ENCODE measurements around the gene NPIPB4. TPM values are rescaled to one million over a fixed set of nuclear protein-coding genes. Genes with fewer than 3 reads are reported as not detected.
A peak's percentile ranks its signal among the peaks of the same experiment; 100 is the strongest.
"Not testable (repeated sequence)": the region's sequence is repeated elsewhere in the genome, so short reads cannot be mapped to it uniquely, and the experiment has no call there.

The NPIPB4 gene
- 100 to 1,000 TPM in 1 of 2 experiments, 10 to 100 TPM in 1; 96.4 to 108 TPM for total RNA-seq

- H3K27ac Mint-ChIP-seq, H3K4me3 Mint-ChIP-seq: not testable (repeated sequence)
Observed at GRCh38 chr16:21857656-21858055, at the start of gene NPIPB4. TSS of gene NPIPB4 (minus strand) at chr16:21857756. CDS start at chr16:21857378, 378 bp downstream.

GRCh38 chr16:21898998-21899397, 41.4 kb upstream of the NPIPB4 start:
- H3K27me3 Mint-ChIP-seq; H3K4me3 Mint-ChIP-seq; POLR2A ChIA-PET; H3K4me1 Mint-ChIP-seq; H3K9me3 Mint-ChIP-seq; CTCF ChIA-PET; DNase-seq; H3K36me3 Mint-ChIP-seq (ENCODE audit: low read depth); H3K27ac Mint-ChIP-seq: not testable (repeated sequence)

More at GRCh38 chr16:21857656-21858055, at the start of gene NPIPB4:
- CTCF ChIA-PET; H3K4me1 Mint-ChIP-seq; DNase-seq; H3K27me3 Mint-ChIP-seq; POLR2A ChIA-PET; H3K36me3 Mint-ChIP-seq (ENCODE audit: low read depth); H3K9me3 Mint-ChIP-seq: not testable (repeated sequence)

GRCh38 chr16:21881988-21882387, 24.4 kb upstream of the NPIPB4 start:
- H3K4me1 Mint-ChIP-seq; H3K9me3 Mint-ChIP-seq; POLR2A ChIA-PET; H3K4me3 Mint-ChIP-seq; H3K27me3 Mint-ChIP-seq; CTCF ChIA-PET; H3K27ac Mint-ChIP-seq; H3K36me3 Mint-ChIP-seq (ENCODE audit: low read depth): not testable (repeated sequence)
- peak; percentile 35 for DNase-seq

- H3K9me3 Mint-ChIP-seq; H3K4me3 Mint-ChIP-seq; DNase-seq; H3K27me3 Mint-ChIP-seq; POLR2A ChIA-PET; CTCF ChIA-PET; H3K4me1 Mint-ChIP-seq; H3K36me3 Mint-ChIP-seq (ENCODE audit: low read depth): not testable (repeated sequence)
- peak overlapping the region; percentile 78 for H3K27ac Mint-ChIP-seq
Observed at GRCh38 chr16:21837186-21837585, 20.4 kb downstream of the NPIPB4 start.

- H3K27me3 Mint-ChIP-seq; H3K4me3 Mint-ChIP-seq; H3K9me3 Mint-ChIP-seq; DNase-seq; CTCF ChIA-PET; POLR2A ChIA-PET; H3K27ac Mint-ChIP-seq; H3K36me3 Mint-ChIP-seq (ENCODE audit: low read depth); H3K4me1 Mint-ChIP-seq: not testable (repeated sequence)
Observed at GRCh38 chr16:21836334-21836733, 21.2 kb downstream of the NPIPB4 start.

- POLR2A ChIA-PET; H3K4me3 Mint-ChIP-seq; H3K27ac Mint-ChIP-seq; H3K4me1 Mint-ChIP-seq; H3K36me3 Mint-ChIP-seq (ENCODE audit: low read depth); DNase-seq; H3K9me3 Mint-ChIP-seq; H3K27me3 Mint-ChIP-seq; CTCF ChIA-PET: not testable (repeated sequence)
Observed at GRCh38 chr16:21835747-21836146, 21.8 kb downstream of the NPIPB4 start.

- CTCF ChIA-PET; DNase-seq; H3K36me3 Mint-ChIP-seq (ENCODE audit: low read depth); H3K27ac Mint-ChIP-seq; H3K4me1 Mint-ChIP-seq; H3K9me3 Mint-ChIP-seq; H3K4me3 Mint-ChIP-seq; H3K27me3 Mint-ChIP-seq; POLR2A ChIA-PET: not testable (repeated sequence)
Observed at GRCh38 chr16:21834211-21834610, 23.3 kb downstream of the NPIPB4 start.

- CTCF ChIA-PET, result not testable (repeated sequence)
Observed at GRCh38 chr16:21829929-21830328, 27.6 kb downstream of the NPIPB4 start.

GRCh38 chr16:21826067-21826706, 31.4 kb downstream of the NPIPB4 start:
- H3K27ac Mint-ChIP-seq; H3K9me3 Mint-ChIP-seq; H3K36me3 Mint-ChIP-seq (ENCODE audit: low read depth); POLR2A ChIA-PET; DNase-seq; H3K4me3 Mint-ChIP-seq; H3K27me3 Mint-ChIP-seq; CTCF ChIA-PET; H3K4me1 Mint-ChIP-seq: not testable (repeated sequence)

More at GRCh38 chr16:21829929-21830328, 27.6 kb downstream of the NPIPB4 start:
- POLR2A ChIA-PET; H3K4me1 Mint-ChIP-seq; H3K36me3 Mint-ChIP-seq (ENCODE audit: low read depth); H3K4me3 Mint-ChIP-seq; H3K9me3 Mint-ChIP-seq; H3K27ac Mint-ChIP-seq; H3K27me3 Mint-ChIP-seq; DNase-seq: not testable (repeated sequence)

- DNase-seq; H3K36me3 Mint-ChIP-seq (ENCODE audit: low read depth); H3K4me1 Mint-ChIP-seq; POLR2A ChIA-PET; H3K27me3 Mint-ChIP-seq; CTCF ChIA-PET; H3K9me3 Mint-ChIP-seq; H3K27ac Mint-ChIP-seq; H3K4me3 Mint-ChIP-seq: not testable (repeated sequence)
Observed at GRCh38 chr16:21825526-21825925, 32.0 kb downstream of the NPIPB4 start.

GRCh38 chr16:21823258-21823657, 34.3 kb downstream of the NPIPB4 start:
- H3K27ac Mint-ChIP-seq, DNase-seq, H3K27me3 Mint-ChIP-seq, POLR2A ChIA-PET, H3K4me3 Mint-ChIP-seq, H3K9me3 Mint-ChIP-seq, CTCF ChIA-PET: not testable (repeated sequence)
- peaks cover 18% of the 10 kb centered on the region for H3K4me1 Mint-ChIP-seq
- peaks cover 17% of the 10 kb centered on the region for H3K36me3 Mint-ChIP-seq (ENCODE audit: low read depth)

GRCh38 chr16:21820908-21821465, 36.6 kb downstream of the NPIPB4 start:
- H3K27me3 Mint-ChIP-seq, DNase-seq, H3K9me3 Mint-ChIP-seq: not testable (repeated sequence)
- peaks cover 19% of the 10 kb centered on the region for H3K36me3 Mint-ChIP-seq (ENCODE audit: low read depth)
- peak overlapping the region; percentile 88 for H3K27ac Mint-ChIP-seq
- ChIA-PET POLR2A (interaction anchor here (1.4 to 2.1 kb wide), 3 partner anchors 126 to 368 kb away, joined by 4 to 15 read pairs (median 5); partner anchors contain the start of gene UQCRC2), CTCF (interaction anchor here (0.6 to 2.0 kb wide), 2 partner anchors 94 to 132 kb away, joined by 3 to 9 read pairs; partner anchors contain the start of gene UQCRC2)
- peaks cover 21% of the 10 kb centered on the region for H3K4me1 Mint-ChIP-seq
- H3K4me3 Mint-ChIP-seq, result peak overlapping the region; percentile 84

- CTCF ChIA-PET, result interaction anchor here (0.6 to 2.0 kb wide), 5 partner anchors 93 to 279 kb away, joined by 3 to 9 read pairs (median 3); partner anchors contain the start of genes PDZD9 and UQCRC2
- peak; percentile 72 for DNase-seq
- not testable (repeated sequence) for H3K9me3 Mint-ChIP-seq, H3K27me3 Mint-ChIP-seq
- H3K4me1 Mint-ChIP-seq, result peaks cover 21% of the 10 kb centered on the region
- H3K36me3 Mint-ChIP-seq (ENCODE audit: low read depth), result peaks cover 19% of the 10 kb centered on the region
- POLR2A ChIA-PET, result interaction anchor here (1.4 to 2.1 kb wide), 4 partner anchors 123 to 369 kb away, joined by 3 to 15 read pairs (median 4); partner anchors contain the start of gene UQCRC2
- peak overlapping the region; percentile 84 for H3K4me3 Mint-ChIP-seq
- peak overlapping the region; percentile 88 for H3K27ac Mint-ChIP-seq
Observed at GRCh38 chr16:21820028-21820907, 37.3 kb downstream of the NPIPB4 start.

Measured in activated CD4-positive, alpha-beta memory T cell treated with anti-CD3 and anti-CD28 coated beads, Interleukin-2, amount 10 ng/mL, durations not matched to agents 7 days and 5 days (primary cell).